HG03442 (cell line): ENCODE results near the gene CRAMP1.
"Not testable (repeated sequence)": the region's sequence is repeated elsewhere in the genome, so short reads cannot be mapped to it uniquely, and the experiment has no call there.

Source experiments
- ATAC-seq: cut with Tn5 transposase; IDR thresholded peaks from one replicate; pipeline ENCODE4 v1.9.1; 2021; ENCODE audit warnings: mild to moderate bottlenecking, moderate library complexity; ENCODE audit not compliant: unreplicated experiment

Gene CRAMP1

DNA sequence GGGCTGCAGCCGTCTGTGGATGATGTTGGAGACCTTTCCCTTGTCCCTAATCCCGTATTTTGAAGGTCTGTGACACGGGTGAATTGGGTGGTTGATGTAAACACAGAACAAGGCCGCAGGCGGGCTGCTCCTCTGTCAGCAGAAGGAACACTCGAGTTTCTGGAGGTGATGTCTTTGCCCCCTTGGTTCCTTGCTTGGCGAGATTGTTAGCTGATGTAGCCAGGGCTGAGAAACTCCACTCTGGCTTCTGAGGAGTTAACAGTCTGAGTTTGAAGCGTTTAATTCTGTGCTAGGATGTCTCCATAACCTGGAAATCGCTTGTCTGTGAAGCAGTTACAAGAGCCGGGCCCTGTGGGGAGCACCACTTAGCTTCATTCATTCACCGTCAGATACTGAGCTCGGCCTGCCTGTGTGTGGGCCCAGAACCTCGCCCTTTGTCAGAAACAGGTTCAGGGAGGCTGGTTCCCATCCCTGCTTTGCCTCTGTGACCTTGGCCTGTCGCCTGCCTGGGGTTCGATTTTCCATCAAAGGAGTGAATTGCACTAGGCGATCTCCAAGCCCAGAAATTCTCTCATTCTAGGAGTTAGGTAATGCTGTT, 95.1 kb downstream of the CRAMP1 start:
- no peak for ATAC-seq

DNA sequence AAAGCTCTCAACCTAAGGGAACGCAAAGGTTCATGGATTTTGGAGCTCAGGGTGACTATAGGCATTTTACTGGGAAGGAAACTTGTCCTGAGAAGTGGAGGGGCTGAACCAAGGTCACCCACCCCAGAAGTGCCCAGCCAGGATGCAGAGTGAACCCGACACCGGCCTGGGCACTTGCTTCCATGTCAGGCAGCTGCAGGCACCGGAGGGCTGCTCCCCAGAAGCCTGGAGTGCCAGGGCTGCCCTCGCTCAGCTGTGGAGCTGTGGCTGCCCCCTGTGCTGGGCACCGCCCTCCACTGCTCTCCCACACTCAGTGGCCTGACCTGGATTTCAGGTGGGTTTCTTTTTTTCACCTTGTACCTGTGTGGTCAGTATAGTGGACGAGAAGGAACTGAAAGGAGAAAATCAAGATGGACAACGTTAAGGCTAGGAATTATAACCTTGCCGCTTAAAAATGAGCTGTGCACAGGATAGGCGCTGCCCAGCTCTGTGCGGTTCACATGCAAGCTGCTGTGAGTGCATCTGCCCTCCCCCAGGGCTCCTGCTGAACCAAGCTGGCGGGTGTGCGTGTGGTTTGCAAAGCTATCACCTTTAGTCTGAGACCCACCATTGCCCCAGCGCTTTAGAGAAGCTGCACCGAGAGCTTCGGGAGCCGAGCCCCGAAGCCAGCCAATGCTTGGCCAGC, 96.1 kb downstream of the CRAMP1 start:
- ATAC-seq = no peak

GRCh38 chr16:1708768-1709180, 96.6 kb downstream of the CRAMP1 start:
- ATAC-seq = no peak

DNA sequence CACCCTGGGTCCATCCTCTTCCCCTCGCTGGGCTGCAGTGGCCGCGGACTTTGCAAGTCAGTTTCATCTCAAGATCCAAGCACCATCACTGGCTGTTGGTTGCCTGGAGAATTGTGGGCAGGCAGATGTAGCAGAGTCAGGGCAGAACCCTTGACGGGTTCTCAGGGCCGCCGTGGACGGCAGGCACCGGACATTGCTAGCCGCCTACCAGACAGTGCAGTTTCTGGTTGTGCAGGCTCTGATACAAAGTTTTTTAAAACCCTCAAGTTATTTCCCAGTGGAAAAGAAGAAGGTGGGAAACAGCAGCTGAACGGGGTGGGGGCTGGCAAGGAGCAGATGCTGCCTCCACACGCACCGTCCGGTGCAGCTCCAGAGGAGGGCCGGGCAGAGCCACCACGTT, 97.2 kb downstream of the CRAMP1 start:
- no peak for ATAC-seq

DNA sequence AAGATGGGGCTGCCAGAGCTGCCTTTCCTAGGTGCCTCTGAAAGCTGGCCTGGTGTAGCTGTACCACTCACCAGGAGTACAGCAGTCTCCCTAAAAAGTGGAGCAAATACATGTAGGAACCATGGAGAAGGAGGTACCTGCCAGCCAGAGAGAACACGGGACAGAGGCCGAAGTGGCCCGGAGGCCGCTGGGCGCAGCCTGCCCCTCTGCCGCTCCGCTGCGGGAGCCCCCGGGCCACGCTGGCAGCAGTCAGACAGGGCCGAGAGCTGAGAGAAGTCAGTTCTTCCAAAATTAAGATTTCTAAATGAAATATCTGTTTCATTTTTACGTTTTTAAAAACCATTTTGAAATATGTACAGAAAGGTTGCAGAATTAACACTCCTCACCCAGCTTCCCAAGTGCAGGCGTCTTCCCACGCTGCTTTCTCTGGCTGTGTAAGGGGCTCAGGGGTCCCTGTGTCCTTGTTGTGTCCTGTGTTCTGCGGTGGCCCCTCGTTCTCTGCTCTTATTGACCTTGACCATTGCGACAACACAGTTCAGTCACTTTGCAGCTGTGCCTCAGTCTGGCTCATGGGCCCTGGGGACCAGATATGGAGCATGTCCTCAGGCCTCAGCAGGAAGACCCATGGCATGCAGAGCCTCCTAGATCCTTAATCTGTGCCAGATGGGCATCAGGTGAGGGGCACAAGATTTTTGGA, 98.8 kb downstream of the CRAMP1 start:
- no peak for ATAC-seq

- ATAC-seq = no peak
These were observed 100.7 kb downstream of the CRAMP1 start for GRCh38 chr16:1712791-1713261.

GRCh38 chr16:1713331-1713730, 101.2 kb downstream of the CRAMP1 start:
- no peak for ATAC-seq

DNA sequence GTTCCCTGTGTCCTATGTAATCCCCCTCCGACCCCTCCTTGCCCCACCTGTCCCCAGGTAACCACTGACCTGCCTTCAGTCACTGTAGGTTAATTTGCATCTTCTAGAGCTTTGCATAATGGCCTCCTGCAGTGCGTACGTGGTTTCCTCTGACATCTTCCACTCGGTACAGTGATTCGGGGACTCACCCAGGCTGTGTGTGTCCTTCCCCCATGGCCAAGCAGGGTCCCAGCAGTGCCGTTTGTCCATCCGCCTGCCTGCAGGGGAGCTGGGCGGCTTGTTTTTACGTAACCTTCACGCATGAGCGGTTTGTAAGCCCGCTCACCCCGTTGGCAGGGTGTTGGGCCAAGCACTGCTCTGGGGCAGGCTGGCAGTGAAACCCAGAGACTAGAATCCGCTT, 101.8 kb downstream of the CRAMP1 start:
- ATAC-seq = no peak

DNA sequence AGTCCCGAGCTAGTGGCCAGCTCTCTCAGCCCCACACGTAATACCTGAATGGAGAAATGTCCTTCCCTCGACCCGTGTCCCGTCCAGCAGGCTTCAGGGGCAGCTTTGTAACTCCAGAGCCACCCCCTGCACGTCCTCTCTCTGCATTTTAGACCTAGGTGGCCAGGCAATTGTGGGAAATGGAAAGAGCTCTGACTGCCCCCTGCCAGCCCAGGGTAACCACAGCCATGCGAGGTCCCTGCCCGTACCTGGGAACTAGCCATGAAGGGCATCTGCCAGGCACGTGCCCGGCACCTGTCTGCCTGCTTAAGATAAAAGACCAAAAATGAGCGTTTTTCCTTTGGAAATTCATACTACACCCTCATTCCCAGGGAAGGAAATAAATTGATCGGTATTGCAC, 103.1 kb downstream of the CRAMP1 start:
- no peak for ATAC-seq

DNA sequence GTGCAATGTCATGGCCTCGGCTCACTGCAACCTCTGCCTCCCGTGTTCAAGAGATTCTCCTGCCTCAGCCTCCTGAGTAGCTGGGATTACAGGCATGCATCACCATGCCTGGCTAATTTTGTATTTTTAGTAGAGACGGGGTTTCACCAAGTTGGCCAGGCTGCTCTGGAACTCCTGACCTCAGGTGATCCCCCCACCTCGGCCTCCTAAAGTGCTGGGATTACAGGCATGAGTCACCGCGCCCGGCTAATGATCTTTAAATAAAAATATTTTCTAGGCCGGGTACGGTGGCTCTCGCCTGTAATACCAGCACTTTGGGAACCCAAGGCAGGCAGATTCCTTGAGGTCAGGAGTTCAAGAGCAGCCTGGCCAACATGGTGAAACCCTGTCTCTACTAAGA, 106.1 kb downstream of the CRAMP1 start:
- not testable (repeated sequence) for ATAC-seq

GRCh38 chr16:1719559-1720229, 107.5 kb downstream of the CRAMP1 start:
- not testable (repeated sequence) for ATAC-seq

- ATAC-seq = no peak
These were observed 109.2 kb downstream of the CRAMP1 start for GRCh38 chr16:1721372-1721771.

DNA sequence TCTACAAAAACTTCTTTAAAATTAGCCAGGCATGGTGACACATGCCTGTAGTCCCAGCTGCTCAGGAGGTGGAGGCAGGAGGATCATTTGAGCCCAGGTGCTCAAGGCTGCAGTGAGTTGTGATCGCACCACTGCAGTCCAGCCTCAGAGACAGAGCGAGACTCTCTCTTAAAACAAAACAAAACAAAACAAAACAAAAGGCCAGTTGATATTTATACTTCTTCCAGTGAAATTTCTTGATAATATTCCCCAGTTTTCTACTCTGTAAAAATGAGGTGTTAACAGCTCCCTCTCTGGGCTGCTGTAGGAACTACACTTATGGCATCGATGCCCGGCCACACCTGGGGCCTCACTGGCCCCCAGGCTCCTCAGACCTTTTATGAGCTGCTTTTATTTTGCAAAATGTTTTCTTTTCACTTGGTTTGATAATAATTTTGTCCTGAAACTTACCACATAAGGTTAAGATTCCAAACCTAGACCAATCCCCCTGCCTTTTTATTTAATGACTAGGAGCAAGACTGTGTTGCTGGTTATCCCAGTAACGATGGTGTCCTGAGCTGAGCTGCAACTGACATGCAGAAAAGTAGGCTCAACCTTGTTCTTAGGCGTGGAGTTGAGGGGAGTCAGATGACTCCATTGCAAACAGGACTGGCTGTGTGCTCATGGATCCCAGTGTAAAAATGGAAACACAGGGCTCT, 111.4 kb downstream of the CRAMP1 start:
- ATAC-seq = no peak

- no peak for ATAC-seq
These were observed 112.3 kb downstream of the CRAMP1 start for GRCh38 chr16:1724491-1724890.

DNA sequence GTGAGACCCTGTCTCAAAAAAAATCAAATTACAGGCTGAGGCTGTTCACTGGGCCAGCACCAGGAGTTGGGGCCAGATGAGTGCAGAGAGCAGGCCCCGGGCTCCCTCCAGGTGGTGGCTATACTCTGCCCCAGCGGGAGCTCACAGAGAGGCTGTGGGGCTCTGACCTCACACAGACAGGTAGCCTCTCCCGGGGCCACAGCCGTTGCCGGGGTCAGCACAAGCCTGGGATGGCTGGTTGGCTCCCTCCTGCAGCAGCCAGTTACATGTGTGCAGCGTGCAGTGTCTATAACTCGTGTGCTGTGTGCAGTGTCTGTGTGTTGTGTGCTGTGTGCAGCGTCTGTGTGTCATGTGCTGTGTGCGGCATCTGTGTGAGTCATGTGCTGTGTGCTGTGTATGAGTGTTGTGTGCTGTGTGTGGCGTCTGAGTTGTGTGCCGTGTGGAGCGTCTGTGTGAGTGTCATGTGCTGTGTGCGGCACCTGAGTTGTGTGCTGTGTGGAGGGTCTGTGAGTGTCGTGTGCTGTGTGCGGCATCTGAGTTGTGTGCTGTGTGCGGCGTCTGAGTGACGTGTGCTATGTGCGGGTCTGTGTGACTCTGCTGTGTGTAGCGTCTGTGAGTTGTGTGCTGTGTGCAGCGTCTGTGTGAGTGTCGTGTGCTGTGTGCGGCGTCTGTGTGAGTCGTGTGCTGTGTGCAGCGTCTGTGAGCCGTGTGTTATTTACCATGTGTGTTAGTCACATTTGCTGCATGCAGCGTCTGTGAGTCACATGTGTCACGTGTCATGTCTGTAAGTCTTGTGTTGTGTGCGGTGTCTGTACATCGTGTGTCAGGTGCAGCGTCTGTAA, 114.7 kb downstream of the CRAMP1 start:
- no peak for ATAC-seq
